ENCODE data around the gene PPARG.

- TF ChIP-seq CTCF (IDR thresholded peaks at IDR 0.05; ENCODE audit: poor library complexity) (no peak), EZH2phosphoT487 (IDR thresholded peaks at IDR 0.05; ENCODE audit: low read depth, severe bottlenecking, unreplicated experiment) (no peak), EZH2 (IDR thresholded peaks at IDR 0.05; ENCODE audit: borderline replicate concordance) (no peak)
These were observed 189.5 kb downstream of the PPARG start for GRCh38 chr3:12478326-12478725.

All from hepatocyte (in vitro differentiated cells).